GM21737 (cell line): ENCODE data around the gene COQ8B.
"Not testable (repeated sequence)": the region's sequence is repeated elsewhere in the genome, so short reads cannot be mapped to it uniquely, and the experiment has no call there.

Experiments used
- ATAC-seq: cut with Tn5 transposase; IDR thresholded peaks from one replicate; pipeline ENCODE4 v1.9.1; 2021; ENCODE audit warnings: mild to moderate bottlenecking, moderate library complexity; ENCODE audit not compliant: unreplicated experiment

COQ8B gene

DNA sequence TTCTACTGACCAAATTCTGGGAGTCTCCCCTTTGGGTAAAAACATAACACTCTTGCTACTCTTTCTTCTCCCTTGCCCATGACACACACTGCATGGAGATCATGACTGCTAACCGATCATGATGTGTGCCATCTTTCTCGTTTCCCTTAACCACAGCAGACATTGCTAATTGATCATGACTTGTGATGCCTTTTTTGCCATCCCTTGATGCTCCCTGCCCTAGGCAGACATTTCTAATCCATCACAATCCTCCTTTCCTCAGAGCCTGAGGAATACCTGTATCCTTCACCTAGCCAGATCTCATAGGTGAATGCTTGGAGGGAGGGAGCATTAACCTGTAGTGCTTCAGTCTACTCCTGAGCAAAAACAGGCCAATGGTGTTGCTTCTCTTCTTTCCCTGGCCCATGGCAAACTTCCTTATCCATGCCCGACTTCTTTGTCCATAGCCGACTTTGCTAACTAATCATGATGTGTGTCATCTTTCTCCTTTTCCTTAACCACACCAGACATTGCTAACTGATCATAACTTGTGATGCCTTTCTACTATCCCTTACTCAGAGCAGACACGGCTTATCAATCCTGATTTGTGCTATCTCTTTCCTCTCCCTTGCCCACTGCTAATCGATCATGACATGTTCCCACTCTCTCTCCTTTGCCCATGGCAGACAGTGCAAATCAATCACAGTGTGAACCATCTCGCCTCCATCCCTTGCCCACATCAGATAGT is 44.0 kb downstream of the COQ8B start:
- no peak for ATAC-seq

DNA sequence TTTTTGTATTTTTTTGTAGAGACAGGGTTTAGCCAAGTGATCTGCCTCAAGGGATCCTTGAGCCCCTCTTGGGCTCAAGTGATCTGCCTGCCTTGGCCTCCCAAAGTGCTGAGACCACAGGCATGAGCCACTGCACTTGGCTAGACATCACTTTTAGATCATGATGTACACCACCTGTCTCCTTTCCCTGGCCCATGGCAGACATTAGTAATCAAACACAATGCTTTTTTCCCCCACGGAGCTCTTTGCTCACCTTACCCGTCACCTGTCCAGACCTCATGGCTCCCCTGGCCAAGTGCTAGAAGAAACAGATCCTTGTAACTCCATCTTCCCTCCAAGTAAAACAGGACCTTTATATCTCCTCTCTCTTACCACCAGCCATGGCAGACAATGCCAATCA is 44.6 kb downstream of the COQ8B start:
- no peak for ATAC-seq

DNA sequence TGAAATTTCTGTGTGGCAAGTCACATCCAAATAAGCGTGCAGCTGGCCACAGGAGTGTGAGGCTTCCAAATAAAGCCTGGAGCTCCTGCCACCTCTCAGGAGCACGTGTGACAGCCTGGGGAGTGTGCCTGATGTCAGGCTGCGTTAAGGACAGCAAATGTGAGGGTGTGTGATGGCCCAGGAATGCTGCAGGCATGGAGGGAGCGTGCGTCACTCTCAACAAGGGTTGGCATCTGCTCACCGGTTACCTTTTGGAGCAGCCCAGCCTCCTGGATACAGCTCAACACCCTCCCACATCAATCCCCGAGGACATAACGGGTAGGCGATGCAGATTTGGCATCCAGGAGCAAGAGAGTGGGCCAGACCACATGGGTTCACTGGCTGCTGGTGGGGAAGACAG is 45.3 kb downstream of the COQ8B start:
- ATAC-seq = no peak

DNA sequence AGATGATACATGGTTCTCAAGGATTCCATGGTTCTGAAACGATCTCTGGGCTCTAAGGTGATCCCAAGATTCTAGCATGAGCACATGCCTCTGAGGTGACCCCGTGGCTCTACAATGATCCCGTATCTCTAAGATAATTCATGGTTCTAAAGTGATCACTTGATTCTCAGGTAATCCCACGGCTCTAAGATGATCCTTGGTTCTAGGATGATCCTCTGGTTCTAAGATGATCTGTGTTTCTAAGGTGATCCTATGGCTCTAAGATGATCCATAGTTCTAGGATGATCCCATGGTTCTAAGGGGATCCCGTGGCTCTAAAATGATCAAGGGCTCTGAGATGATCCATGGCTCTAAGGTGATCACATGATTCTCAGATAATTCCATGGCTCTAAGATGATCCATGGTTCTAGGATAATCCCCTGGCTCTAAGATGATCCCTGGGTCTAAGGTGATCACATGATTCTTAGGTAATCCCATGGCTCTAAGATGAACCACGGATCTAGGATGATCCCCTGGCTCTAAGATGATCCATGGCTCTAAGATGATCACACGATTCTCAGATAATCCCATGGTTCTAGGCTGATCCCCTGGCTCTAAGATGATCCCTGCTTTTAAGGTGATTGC is 47.6 kb downstream of the COQ8B start:
- ATAC-seq = no peak

DNA sequence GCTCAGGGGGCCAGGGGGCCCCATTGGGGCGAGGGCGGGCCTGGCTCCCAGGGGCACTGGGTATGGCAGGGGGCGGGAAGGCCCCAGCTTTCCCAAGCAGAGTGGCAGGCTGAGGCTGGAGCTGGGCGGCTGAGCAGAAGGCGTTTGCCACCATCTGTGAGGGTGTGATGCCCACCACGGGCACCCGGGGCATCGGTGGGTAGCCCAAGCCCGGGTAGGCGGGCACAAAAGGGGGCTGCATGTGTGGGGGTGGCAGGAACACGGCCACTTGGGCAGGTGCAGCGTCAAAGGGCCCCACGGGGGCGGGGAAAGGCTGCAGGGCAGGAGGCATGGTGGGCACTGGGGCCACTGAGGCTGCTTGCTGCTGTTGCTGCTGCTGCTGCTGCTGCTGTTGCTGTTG is 49.1 kb downstream of the COQ8B start:
- no peak for ATAC-seq

DNA sequence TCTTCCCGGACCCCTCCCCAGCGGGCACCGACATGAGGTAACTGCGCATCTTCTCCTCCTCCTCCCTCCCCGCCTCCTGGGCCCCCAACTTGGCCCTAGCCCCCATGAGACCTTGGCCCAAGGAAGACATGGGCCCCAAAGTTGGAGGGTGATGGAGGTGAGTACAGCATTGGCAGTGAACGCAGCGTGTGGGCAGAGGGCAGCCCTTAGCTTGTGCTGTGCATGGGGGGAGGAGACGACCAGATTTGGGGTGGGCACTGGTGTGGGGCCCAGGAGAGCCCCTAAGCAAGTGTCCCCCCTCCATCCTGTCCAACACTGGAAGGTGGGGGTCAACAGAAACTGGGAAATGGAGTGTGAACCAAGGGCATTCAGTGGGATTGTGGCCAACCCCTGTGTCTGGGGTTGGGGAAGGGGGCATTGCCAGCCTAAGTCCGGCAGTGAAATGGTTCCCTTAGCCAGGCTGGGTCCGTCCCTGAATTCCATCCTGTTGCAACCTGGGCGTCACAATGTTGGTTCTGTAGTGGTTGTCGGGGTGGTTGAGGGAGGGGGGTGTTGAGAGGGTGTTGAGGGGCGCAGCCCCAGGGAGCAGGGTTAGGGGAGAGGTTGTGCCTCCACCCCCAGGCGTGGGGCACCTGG is 49.8 kb downstream of the COQ8B start:
- no peak for ATAC-seq

DNA sequence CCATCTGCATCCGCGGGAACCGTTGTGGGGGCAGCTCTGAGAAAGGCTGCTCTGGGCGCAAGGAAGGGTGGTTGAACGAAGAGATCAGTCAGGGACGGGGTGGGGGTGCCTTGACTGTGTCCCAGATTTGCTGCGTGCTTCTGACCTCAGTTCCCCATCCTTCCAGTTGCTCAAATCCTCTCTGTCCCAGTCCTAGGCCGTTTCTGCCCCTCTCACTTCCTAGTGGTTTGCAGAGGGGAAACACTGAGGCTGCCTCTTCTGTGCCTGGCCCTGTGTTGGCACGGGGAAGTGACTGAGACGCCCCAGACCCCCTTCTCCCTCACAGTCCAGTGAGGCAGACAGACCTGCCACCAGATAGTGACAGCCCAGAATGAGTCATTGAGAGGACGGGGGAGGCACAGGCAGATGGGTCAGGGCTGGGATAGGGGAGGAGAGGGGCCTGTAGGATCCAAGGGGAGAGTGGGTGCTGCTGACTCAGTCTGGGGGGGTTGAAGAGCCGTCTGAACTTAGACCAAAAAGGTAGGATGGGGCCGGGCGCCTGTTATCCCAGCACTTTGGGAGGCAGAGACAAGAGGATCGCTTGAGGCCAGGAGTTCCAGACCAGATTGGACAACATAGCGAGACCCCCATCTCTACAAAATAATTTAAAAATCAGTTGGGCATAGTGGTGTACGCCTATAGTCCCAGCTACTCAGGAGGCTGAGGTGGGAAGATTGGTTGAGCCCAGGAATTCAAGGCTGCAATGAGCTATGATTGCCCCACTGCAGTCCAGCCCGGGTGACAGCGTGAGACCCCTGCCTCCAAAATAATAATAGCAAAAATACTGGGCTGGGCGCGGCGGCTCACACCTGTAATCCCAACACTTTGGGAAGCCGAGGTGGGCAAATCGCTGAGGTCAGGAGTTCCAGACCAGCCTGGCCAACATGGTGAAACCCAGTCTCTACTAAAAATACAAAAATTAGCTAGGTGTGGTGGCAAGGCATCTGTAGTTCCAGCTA is 52.7 kb downstream of the COQ8B start:
- ATAC-seq = no peak

DNA sequence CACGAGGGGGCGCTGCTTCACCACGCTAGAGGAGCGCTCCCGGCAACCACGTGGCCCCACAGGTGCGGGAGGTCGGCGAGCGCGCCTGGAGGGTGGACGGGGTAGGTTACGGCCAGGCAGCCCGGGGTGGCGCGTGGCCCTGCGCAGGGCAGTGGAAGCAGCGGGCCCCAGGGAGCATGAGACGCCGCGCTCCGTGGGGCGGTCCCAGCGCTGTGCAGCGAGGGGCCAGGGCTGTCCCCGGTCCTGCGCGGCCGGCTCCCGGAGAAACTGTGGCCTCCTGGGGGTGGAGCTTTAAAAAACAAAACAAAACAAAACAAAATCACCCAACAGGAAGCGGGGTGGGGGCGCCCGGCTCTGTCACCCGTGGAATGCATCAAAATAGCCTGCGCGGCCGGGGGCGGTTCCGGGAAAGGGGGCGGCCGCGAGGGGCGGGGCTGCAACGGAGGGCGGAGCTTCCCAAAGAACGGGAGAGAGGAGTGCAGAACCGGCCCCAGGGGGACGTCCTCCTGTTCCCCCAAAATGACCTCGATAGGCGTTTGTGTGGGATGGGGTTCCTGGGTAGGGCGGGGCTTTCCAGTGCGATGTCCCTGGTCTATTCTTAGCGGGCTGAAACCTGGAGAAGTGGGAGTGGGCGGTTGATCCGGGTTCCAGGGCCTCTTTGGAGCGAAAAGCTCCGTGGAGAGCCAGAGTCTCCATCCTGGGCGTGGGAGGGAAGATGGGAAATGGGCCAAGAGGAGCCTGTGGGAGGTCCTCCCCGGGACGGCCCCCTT is 53.6 kb downstream of the COQ8B start:
- ATAC-seq = peak; percentile 67

DNA sequence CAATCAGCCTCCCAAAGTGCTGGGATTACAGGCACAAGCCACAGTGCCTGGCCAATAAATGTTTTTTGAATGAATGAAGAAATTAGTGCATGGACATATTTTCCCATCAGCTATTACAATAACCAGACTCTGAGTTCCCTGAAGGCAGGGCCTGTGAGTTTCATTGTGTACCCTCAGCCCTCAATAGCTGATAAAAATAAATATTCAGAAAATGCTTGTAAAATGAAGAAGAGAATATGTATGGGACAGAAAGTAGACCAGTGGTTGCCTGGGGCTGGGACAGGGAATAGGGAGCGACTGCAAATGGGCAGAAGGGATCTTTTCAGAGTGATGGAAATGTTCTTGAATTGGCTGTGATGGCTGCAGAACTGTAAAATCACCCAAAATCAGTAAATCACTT is 55.1 kb downstream of the COQ8B start:
- no peak for ATAC-seq

DNA sequence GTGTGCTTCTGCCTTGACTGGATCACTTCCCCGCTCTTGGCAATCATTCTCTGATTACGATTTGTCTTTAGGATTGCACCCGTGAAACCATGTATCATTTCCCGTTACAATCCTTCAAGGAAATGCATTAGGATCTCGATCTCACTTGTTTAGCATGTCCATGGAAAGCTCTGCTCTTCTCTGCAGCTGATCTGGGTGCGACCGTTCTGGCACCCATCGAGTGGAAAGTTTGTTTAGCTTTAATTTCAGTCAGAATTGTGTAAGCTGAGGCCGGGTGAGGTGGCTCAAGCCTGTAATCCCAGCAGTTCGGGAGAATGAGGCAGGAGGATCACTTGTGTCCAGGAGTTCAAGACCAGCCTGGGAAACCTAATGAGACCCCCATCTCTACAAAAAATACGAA is 57.1 kb downstream of the COQ8B start:
- no peak for ATAC-seq

DNA sequence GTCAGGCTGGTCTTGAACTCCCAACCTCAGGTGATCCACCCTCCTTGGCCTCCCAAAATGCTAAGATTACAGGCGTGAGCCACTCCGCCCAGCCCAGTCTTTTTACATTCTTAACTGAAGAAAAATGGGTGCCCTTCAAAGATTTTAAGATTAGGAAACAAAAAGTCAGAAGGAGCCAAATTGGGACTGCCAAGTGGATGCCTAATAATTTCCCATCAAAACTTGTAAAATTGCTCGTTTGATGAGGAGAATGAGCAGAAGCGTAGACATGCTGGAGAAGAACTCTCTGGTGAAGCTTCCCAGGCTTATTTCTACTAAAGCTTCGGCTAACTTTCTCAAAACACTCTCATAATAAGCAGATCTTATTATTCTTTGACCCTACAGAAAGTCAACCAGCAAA is 57.6 kb downstream of the COQ8B start:
- no peak for ATAC-seq

DNA sequence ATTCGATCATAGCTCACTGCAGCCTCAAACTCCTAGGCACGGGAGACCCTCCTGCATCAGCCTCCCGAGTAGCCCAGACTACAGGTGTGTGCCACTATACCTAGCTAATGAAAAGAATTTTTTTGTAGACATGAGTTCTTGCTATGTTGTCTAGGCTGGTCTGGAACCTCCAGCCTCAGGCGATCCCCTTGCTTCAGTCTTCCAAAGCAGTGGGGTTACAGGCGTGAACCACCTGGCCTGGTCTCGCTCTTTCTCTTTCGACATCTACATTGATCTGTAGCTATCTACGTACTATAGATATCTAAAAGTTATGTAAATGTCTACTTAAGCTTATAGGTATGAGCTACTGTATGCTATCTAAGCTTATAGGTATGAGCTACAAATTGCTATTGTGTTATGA is 58.7 kb downstream of the COQ8B start:
- no peak for ATAC-seq

DNA sequence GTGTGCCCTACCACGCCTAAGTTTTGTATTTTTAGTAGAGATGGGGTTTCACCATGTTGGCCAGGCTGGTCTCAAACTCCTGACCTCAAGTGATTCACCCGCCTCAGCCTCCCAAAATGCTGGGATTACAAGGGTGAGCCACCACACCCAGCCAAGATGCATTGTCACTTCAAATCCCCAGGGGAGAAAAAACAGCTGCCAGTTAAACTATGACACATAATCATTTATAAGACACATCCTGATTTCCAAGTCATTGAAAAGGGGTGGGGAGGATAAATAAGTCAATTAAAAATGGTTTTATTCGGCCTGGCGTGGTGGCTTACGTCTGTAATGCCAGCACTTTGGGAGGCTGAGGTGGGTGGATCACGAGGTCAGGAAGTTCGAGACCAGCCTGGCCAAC is 61.0 kb downstream of the COQ8B start:
- not testable (repeated sequence) for ATAC-seq

DNA sequence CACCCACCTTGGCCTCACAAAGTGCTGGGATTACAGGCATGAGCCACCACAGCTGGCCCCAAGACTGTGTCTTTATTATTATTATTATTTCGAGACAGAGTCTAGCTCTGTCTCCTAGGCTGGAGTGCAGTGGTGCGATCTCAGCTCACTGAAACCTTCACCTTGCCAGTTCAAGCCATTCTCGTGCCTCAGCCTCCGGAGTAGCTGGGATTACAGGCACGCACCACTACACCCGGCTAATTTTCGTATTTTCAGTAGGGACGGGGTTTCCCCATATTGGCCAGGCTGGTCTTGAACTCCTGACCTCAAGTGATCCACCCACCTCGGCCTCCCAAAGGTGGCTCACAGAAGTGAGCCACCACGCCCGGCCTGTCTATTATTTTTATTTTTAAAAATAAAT is 64.4 kb downstream of the COQ8B start:
- ATAC-seq = not testable (repeated sequence)

DNA sequence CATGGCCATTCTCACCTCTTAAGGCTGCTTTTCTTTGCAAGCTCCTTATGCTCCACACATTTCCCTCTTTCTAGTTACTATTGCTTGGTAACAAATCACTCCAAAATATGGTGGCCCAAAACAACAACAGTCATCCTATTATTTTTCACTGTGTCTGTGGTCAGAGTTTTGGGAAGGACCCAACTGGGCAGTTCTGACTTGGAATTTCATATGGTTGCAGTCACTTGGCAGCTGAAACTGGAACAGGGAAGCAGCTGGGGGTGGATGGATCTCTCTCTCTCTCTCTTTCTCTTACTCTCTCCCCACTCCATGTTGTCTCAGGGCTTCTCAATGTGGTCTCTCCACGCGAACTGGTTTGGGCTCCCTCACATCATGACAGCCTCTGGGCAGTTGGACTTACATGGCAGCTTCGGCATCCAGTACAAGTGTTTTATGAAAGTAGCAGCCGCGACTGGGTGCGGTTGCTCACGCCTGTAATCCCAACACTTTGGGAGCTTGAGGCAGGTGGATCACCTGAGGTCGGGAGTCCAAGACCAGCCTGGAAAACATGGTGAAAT is 65.9 kb downstream of the COQ8B start:
- ATAC-seq = no peak

DNA sequence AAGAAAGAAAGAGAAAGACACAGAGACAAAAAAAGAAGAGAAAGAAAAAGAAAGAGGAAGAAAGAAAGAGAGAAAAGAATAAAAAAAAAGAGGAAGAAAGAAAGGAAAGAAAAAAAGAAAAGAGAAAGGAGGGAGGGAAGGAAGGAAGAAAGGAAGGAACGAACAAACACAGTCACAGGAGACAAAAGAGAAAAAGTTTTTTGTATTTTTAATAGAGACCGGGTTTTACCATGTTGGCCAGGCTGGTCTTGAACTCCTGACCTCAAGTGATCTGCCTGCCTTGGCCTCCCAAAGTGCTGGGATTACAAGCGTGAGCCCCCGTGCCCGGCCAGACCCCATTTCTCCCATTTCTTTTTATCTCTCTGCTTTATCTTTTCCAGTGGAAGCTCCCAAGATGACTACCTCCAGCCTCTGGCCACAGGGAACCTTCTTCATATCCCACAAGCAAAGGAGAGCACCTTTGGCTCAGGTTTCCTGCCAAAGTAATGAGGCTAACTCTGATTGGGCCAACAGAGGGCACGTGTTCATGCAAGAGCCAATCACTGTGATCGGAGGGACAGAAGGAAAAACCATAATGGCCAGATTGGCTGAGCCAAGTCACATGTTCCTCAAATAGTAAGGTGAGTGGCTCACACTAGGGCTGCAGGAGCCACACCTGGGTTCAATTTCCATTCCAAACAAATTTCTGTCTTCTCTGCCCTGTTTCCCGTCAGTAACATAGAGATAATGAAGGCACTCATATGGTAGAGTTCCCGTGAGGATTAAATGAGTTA is 66.6 kb downstream of the COQ8B start:
- ATAC-seq = not testable (repeated sequence)

DNA sequence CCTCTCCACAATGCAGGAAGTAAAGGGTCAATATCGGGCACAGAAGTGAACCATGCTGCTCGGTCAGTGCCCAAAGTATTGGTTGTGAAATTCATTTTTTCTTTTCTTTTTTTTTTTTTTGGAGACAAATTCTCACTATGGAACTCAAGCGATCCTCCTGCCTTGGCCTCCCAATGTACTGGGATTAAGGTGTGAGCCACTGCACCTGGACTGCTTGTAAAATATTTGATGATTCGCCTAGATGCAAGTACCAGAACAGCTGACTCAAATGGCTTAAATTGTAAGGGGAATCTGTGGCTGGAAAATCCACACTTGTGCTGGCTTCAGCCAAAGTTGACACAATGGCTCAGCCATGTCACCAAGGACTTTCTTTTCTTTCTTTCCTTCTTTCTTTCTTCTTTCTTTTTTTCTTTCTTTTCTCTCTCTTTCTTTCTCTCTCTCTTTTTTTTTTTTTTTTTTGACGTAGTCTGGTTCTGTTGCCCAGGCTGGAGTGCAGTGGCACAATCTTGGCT is 69.9 kb downstream of the COQ8B start:
- no peak for ATAC-seq

DNA sequence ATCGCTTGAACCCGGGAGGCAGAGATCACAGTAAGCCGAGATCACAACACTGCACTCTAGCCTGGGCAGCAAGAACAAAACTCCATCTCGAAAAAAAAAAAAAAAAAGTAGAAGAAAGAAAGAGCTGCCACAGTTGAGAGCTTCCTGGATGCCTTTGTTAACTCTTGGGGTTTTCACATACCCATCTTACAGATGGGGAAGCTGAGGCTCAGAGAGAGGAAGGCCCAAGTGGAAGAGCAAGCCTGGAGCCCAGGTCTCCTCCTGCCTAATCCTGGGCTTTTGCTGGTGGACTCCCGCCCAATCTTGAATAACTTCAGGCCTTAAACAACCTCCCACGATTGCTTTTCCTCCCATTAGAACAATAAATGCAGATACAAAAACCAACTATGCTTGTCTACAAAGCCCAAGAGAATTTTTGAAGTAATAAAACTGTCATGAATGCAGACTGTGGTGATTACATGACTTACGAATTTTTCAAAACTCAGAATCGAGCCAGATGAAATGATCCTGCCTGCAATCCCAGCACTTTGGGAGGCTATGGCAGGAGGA is 73.9 kb downstream of the COQ8B start:
- ATAC-seq = no peak
